NCI-H774 (cell line): ENCODE data around the gene MNX1.

Source experiments
- DNase-seq: peaks from one replicate; lab custom pipeline; 2025; lab: John Stamatoyannopoulos, UW

The MNX1 gene

GRCh38 chr7:157014635-157015555, 4.4 kb upstream of the MNX1 start:
- DNase-seq, result no peak

DNA sequence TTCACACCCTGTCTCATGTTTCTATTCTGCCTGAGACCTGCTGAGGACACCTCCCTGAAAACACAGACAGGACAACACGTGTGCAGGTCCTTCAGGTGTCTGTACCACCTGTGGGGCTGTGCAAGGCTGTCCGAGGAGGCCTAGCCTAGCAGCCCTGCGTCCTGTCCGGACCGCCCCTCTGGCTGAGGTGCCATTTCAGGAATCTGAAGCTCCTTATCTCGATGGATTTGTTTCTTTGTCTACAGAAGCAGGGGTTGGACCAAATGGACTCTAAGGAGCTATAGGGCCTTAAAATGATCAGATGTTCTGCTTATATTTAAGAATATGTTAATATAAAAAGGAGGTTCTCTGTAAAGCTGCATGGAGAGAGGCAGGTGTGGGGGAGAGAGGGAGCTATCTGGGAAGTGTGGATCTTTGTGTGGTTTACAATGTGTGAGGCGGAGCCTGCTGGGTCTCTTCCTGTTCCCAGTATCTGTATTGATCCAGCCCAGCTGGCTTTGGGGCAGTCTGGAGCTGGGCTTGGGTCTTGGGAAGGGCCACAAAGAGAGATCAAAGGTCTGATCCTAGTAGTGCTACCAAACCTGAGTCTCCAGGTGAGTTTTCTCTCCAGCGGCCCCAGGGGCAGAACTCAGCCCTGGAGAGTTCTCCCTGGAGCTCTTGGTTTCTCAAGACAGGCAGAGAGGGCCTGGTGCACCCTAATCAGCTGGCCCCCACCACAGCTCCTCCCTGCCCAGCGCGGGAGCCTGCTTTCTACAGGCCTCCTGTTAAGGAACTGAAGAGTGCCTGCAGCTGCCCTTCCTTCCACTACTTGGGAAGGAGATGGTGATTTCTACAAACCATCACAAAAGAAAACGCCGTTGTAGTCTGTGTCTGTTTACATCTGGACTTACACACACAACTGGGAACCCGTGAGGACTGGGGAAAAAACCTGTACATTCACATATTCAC, 3.4 kb upstream of the MNX1 start:
- no peak for DNase-seq

- DNase-seq, result no peak
Observed at GRCh38 chr7:157013101-157013500, 2.6 kb upstream of the MNX1 start.

GRCh38 chr7:157012113-157012547, 1.7 kb upstream of the MNX1 start:
- DNase-seq, result no peak

GRCh38 chr7:157011333-157012112, 1.1 kb upstream of the MNX1 start:
- no peak for DNase-seq

DNA sequence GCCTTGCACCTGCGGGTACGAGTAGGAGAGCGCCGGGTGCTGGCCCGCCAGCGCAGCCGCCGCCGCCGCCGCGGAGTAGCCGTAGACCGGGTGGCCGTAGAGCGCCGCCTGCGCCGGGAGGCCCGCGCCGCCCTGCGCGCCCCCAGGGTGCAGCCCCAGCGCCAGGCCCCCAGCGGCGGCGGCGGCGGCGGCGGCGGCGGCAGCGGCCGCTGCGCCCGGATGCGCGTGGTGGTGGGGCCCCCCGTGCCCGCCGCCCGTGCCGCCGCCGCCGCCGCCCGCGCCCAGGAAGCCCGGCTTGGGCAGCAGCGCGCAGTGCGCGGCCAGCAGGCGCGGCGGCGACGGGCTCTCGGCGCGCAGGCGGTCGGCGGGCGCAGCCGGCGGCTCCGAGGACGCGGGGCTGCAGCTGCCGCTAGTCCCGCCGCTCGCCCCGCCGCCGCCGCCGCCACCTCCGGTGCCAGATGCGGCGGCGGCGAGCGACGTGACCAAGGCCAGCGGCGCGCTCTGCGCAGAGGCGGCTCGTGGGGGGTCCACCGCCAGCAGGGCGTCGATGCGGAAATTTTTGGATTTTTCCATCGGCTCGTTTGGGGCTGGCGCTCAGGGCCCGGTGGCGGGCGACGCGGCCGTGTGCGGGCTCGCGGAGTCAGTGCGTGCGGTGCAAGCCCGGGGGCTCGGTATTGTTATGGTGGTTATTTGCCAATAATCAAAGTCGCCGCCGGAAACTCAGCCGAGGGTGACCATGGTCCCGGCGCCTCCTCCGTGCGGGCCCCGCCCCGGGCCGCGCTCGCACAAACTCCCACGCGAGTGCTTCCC, 480 bp downstream of the MNX1 start:
- no peak for DNase-seq

- no peak for DNase-seq
Observed at GRCh38 chr7:157009170-157009777, 1.2 kb downstream of the MNX1 start.

GRCh38 chr7:157008206-157009169, 2.0 kb downstream of the MNX1 start:
- DNase-seq, result no peak

DNA sequence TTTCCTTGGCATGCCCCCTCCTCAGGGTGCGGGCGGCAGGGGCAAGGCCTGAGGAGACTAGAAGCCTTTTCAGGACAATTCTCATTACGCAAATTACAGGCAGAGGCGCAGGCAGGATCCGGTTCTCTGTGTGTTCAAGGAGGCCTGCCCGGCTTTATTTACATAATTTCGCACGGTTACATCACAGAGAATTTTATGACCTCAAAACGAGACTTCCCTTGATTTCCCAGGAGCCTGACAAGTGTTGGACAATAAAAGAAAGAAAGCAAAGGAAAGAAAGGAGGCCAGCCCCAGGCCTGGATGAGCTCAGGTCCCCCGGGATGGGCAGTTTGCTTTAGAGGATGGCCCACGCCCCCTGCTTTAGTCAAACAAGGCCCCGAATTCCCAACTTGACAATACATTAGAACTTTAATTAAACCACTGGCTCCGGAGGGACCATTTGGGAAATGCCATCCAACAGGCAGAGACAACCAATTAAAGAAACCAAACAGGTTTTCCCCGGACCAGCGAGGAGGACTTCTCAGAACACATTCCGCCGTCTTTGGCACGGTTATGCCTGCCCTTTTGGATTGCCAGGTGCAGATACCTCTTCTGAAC, 2.9 kb downstream of the MNX1 start:
- no peak for DNase-seq

- no peak for DNase-seq
Observed at GRCh38 chr7:157006829-157007469, 3.5 kb downstream of the MNX1 start.

- no peak for DNase-seq
Observed at GRCh38 chr7:157006205-157006747, 4.2 kb downstream of the MNX1 start.

- DNase-seq, result no peak
Observed at GRCh38 chr7:157005456-157006204, 4.8 kb downstream of the MNX1 start.

DNA sequence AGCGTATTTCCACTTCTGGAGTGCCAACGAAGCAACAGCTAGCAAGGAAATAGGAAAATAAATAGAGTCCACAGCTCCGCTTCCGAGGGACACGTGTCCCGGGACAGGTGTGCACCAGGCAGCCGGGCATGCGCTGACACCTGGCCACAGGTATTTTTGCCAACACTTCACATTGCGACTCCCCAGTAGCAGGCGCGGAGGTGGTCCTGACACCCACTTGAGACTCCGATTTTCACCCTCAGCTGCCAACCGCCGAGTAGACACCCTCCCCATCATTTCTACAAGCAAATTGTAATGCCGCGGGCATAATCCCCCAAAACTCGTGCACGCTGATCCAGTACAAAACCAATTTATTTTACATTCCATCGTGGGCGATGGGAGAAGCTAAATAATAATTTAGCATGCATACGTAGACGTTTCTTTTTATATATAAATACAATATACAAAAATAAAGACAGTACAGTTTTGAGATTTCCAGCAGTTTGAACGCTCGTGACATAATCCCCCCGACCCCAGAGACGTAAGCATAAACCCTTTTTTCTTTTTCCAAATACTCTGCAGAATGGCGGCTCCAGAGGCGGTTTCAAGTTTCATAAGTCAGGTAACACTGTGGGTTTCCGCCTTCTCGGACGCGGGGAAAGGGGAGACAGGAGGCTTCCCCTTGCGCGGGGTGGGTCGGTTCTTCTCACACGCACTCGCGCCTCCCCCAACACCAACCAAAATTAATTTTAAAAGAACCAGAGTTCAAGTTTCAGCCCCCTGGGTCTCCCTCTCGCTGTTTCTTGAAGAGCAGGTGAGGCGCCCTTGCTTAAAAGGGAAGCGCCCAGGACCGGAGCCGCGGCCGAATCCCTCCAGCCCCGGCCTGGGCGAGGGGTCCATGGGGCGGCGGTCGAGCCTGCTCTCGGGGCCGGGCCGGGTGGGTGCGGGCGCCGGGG, 5.7 kb downstream of the MNX1 start:
- DNase-seq, result no peak

DNA sequence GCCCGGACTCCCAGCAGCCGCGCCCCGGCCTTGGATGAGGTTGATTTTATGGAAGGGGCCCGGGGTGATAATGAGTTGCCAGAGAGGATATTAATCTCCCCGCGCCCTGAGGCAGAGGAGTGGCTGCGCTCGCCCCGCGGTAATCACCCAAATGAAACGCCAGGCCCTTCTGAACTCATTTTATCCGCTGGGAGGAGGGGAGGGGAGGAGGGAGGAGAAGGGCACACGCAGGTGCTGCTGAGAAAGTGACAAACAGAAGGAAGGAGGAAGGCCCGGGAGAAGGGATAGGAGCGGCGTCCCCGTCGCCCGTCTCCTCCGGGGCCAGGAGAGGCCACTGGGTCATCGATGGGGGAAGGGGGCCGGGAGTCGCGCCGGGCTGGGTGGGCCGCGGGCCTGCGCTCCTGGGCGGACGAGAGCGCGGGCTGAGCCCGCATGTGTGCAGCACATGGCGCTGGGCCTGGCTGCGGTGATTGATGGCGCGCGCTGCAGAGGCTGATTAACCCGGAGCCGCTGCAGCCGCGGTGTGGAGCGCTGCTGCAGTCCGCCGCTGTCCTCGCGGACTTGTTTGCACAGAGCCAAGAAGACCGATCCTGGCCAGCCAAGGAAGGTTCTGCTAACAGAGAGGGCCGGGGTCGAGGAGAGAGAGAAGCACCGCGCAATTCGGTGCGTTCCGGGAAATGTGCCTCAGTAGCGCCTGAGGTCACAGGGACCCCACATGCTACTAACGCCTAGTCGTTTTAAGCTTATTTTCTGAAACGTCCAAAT, 6.5 kb downstream of the MNX1 start:
- no peak for DNase-seq

DNA sequence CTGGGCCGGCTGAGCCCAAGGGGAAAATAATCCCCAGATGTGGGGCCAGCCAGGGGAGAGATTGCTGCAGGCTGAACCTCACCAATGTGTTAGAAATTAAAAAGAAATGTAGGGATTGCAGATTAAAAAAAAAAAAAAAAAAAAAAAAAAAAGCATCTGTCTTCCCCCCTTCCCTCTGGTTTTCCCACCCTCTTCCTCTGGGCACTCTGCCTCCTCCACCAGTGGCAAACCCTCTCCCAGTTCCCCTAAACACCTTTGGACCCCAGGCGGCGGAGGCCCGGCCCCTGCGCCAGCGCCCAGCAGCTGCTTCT, 7.1 kb downstream of the MNX1 start:
- no peak for DNase-seq
